Stimulated activated CD4-positive, alpha-beta T cell treated with anti-CD3 and anti-CD28 coated beads, Interleukin-15, amount 100 ng/mL, for 24 hours (primary cell): Measurements from ENCODE around the gene OSTN.

Source experiments
- DNase-seq: peaks from one replicate; pipeline ENCODE4 v3.0.0-alpha.2; 2020

OSTN gene

GRCh38 chr3:191314109-191314728, 115.2 kb downstream of the OSTN start:
- no peak for DNase-seq
